HG03064 (cell line): Measurements from ENCODE around the gene TGM6.
"Not testable (repeated sequence)": the region's sequence is repeated elsewhere in the genome, so short reads cannot be mapped to it uniquely, and the experiment has no call there.

Experiments
- ATAC-seq: cut with Tn5 transposase; IDR thresholded peaks from one replicate; pipeline ENCODE4 v1.9.1; 2021; ENCODE audit warnings: low read depth; ENCODE audit not compliant: unreplicated experiment

The TGM6 gene

DNA sequence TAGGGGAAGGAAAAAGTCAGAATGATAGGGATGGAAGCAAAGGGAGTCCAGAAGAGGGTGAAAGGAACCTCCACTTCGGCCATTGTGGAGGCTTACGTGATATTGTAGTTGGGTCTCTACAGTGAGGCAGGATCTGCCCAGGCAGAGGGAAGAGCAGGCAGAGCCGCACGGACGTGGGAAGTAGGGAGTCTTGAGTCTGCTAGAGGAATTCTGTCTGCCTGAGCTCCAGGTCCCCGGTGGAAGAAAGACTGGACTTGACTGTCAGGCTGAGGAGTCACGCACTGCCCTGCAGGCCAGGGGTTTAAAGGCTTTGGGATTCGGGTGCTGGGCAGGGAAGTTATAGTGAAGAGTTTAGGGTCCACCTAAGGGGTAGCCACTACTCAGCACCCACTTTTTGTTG lies 16.4 kb downstream of the TGM6 start:
- ATAC-seq, result no peak

- no peak for ATAC-seq
These were observed 17.0 kb downstream of the TGM6 start for GRCh38 chr20:2397595-2398145.

- no peak for ATAC-seq
These were observed 17.7 kb downstream of the TGM6 start for GRCh38 chr20:2398449-2398848.

DNA sequence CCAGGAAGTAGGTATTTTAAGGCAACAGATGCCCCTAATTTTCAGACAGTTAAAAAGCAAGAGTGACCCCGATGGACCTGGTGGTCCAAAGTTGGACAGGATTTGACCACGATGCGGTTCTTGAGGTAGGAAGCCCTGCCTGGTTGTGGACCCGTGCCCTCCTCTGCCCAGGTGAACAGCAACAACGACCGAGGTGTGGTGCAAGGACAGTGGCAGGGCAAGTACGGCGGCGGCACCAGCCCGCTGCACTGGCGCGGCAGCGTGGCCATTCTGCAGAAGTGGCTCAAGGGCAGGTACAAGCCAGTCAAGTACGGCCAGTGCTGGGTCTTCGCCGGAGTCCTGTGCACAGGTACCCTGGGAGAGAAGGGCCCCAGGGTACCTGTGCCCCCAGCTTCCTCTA lies 18.7 kb downstream of the TGM6 start:
- ATAC-seq, result no peak

DNA sequence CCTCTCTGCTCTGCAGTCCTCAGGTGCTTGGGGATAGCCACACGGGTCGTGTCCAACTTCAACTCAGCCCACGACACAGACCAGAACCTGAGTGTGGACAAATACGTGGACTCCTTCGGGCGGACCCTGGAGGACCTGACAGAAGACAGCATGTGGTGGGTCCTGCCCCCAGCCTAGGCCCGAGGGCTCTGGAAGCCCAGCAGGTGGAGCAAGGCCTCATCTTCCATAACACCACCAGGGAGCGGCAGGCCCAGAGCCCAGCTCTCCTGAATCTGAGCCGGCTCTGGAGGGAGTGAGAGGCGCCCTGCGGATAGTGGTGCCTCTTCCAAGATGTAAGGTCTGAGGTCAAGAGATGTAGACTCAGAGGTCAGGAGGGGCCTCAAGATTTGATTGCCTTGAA lies 19.6 kb downstream of the TGM6 start:
- ATAC-seq, result no peak

GRCh38 chr20:2401527-2401926 lies 20.8 kb downstream of the TGM6 start:
- ATAC-seq, result no peak

DNA sequence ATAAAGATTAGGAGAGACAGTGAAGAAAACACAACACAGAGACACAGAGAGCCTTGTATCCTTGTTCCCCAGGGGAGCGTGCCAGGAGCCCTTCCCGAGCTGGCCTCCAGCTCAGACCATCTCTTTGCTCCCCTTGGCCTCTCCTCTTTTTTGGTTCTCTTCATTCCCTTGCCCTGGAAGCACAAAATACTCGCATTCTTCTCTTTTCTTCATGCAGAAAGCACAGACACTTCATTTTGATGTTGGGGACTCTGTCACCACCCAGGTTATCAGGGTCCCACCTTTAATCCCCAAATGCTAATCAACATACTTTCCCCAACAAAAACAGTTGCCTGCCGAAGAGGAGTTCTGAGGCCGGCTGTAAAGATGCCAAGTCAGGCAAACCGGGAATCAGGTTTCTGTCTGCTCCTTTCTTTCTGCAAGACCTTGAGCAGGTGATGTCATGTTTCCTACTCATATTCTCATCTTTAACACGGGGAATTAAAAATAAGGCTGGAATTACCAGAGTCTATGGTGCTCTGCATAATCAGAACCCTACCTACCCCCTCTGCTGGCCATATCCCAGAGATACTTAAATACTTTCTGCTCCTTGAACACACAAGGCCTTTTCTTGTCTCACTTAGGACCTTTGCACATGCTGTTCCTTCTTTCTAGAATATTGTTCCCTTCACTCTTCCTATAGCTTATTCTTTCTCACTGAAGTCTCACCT lies 21.7 kb downstream of the TGM6 start:
- no peak for ATAC-seq

GRCh38 chr20:2403291-2404052 lies 22.8 kb downstream of the TGM6 start:
- no peak for ATAC-seq

DNA sequence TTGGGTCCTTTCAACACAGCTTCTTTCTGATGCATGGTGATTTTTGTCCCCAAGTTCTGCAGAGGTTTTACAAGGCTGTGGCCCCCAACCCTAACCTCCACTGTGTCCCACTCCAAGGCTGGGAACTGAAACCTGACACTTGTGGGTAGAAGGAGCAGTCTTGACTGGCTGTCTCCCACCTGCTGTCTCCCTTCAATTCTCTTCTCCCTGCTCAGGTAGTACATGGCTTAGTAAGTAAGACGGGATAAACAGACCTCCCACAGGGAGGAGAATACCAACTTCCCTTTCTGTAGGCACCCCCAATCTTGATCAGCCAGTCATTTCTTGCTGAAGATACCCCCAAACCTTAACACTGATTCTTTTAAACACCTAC lies 25.0 kb downstream of the TGM6 start:
- no peak for ATAC-seq

- ATAC-seq, result not testable (repeated sequence)
These were observed 26.7 kb downstream of the TGM6 start for GRCh38 chr20:2407355-2407754.

GRCh38 chr20:2408111-2408510 lies 27.4 kb downstream of the TGM6 start:
- ATAC-seq, result no peak

DNA sequence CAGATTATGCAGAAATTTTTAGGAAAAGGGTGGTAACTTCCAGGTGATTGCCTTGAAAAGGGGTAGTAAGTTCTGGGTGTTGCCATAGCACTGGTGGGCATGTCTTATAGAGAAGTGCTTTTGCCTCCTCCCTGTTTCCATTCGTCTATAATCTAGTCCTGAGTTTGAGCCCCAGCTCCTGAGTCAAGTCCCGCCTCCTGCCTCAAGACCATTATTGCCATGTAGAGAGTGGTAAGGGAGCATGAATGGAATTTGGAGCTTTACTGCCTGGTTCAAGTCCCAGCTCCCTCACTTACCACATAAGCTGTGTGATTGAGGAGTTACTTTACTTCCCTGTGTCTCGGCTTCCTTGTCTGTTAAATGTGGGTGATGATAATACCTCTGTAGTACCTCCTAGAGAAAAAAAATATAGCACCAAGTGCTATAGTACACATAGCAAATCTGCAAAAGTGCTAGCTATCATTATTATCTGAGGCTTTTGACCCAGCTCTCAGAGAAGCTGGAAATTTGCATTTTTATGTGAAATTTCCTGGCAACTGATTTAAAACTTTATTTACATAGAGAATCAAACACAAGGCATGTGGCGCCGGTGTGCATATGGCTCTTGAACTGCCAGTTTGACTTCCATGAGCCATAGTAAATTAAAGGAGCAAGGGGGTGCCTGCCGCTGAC lies 36.0 kb downstream of the TGM6 start:
- no peak for ATAC-seq

DNA sequence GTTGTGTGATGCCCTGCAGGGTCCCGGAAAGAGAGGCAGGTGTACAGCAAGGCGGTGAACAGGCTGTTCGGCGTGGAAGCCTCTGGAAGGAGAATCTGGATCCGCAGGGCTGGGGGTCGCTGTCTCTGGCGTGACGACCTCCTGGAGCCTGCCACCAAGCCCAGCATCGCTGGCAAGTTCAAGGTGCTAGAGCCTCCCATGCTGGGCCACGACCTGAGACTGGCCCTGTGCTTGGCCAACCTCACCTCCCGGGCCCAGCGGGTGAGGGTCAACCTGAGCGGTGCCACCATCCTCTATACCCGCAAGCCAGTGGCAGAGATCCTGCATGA lies 36.5 kb downstream of the TGM6 start:
- ATAC-seq, result no peak

GRCh38 chr20:2418388-2418787 lies 37.7 kb downstream of the TGM6 start:
- no peak for ATAC-seq

GRCh38 chr20:2420510-2420909 lies 39.8 kb downstream of the TGM6 start:
- no peak for ATAC-seq

- no peak for ATAC-seq
These were observed 40.5 kb downstream of the TGM6 start for GRCh38 chr20:2421247-2421646.

GRCh38 chr20:2429051-2429450 lies 48.4 kb downstream of the TGM6 start:
- no peak for ATAC-seq

DNA sequence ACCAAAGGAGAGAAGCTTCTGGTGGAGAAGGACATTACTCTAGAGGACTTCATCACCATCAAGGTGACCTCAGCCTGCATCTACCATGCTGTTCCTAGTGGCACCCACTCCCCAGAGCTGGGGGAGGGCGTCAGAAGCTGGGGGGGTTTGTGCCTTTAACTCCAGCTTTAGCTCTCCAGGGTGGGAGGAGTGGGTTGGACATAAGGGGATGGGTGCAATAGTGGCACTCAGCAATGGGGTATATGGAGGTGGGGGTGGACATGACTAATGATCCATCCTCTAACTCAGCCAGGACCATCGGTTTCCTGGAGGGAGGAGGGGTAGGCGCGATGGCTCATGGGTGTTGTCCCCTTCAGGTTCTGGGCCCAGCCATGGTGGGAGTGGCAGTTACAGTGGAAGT lies 49.8 kb downstream of the TGM6 start:
- ATAC-seq, result no peak

- ATAC-seq, result no peak
These were observed 50.5 kb downstream of the TGM6 start for GRCh38 chr20:2431185-2431584.

DNA sequence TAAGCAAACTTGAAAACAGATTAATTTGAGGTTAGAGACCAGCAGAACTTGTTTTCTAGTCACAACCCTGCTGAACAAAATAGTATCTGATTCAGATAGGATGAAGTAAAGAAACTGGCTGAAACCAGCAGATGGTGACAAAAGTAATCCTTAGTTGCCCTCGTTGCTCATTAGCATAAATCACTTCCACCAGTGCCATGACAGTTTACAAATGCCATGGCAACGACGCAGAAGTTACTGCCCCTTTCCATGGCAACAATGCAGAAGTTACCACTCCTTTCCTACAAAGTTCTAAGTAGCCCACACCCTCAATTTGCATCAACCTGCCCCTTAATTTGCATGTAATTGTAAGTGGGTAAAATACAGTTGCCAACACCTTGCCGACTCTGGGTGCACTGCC lies 66.1 kb downstream of the TGM6 start:
- no peak for ATAC-seq

- ATAC-seq, result no peak
These were observed 68.7 kb downstream of the TGM6 start for GRCh38 chr20:2449386-2449785.

DNA sequence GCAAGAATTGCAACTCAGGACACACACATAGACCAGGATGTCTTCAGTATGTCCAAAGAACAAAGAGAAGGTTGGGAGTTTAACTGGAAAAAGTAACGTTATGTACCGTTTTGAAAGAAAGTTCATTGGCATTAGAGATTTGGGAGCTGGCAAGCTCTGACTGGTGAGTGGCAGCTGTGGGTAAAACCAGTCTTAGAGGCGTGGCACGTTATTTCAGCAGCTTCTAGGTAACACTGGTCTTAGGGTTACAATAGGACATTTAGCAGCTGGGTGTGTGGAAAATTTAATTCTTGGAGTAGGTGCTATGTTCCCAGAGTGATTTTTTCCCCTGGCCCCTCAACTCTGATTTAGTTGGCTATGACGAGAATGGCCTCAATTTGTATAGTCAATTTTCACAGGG lies 70.7 kb downstream of the TGM6 start:
- ATAC-seq, result no peak
